NOMO-1 (cell line): ENCODE measurements around the gene ZNF415.
"Not testable (repeated sequence)": the region's sequence is repeated elsewhere in the genome, so short reads cannot be mapped to it uniquely, and the experiment has no call there.

Source experiments
- DNase-seq, 2 experiments: peaks; one replicate each; lab custom pipeline; 2025; ENCODE audit not compliant: unreplicated experiment in 2 of 2; lab: John Stamatoyannopoulos, UW

The ZNF415 gene

DNA sequence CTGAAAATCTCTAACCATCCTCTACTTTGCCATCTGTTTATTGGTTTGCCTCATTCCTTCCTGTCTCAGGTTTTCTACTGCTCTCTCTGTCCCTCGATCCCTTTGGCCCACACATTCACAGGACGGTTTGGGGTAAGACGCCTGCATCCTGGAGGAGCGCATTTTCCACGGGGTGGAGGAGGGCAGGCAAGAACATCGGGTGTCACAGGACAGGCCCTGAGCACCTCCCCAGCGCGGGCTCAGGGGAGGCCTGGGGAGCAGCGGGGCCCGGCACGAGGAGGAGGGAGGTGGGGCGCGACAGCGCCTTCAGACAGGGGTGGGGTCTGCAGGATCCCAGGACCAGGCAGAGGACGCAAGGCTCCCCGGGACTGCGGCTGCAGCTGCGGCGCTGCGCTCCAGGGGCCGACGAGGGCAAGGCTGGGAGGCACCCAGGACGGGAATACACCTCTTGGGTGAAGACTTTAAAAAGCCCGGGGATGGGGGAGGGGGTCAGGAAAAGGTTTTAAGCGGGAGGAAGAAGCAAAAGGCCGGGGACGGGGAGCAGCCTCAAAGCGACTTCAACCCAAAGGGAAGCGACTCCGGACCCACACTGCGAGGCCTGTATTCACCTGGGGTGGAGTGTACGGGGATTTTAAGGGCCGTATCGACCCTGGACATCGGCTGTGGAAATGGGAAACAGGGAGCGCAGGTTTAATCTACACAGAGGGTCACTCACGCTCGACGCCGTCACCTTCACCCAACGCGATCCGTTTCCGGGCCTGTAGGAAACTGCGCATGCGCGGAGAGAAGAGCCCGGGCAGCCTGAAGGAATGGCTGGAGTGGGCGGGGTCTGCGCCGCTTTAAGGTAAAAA lies at the start of gene ZNF415:
TSS of gene ZNF415 (minus strand) at position 770 of the 851 bp plus-strand sequence. CDS start 10,234 bp downstream, outside the sequence.
- DNase-seq, result no peak

DNA sequence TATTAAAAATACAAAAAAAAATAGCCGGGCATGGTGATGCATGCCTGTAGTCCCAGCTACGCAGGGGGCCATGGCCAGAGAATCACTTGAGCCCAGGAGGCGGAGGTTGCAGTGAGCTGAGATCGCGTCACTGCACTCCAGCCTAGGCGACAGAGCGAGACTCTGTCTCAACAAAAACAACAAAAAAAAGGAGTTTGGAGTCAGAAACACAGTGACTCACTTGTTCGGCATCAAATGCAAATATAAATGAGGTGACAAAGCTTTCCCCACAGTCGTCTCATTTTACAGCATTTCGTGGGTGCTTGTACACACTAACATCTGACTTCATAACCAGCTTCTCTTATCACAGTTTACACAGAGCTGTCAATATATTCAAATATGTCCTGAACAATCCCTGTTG lies 49.5 kb upstream of the ZNF415 start:
- no peak for DNase-seq

DNA sequence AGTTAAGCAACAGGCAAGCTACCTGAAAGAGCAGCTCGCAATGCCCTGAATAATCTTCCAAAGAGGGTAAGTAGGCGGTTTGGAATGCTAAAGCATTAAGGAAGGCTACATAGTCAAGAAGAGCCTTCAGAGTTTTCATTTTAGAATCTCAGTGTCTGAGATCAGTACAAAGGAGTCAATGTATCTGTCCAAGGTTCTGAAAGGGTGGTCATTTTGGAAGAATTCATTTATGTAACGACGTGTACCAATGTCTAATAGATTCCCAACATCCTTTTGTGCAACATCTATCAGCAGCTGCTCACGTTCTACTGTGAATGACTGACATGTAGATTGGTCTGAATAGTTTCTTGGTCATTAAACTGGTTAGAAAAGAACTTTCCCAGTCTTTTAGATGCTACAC lies 45.3 kb upstream of the ZNF415 start:
- DNase-seq, result no peak

DNA sequence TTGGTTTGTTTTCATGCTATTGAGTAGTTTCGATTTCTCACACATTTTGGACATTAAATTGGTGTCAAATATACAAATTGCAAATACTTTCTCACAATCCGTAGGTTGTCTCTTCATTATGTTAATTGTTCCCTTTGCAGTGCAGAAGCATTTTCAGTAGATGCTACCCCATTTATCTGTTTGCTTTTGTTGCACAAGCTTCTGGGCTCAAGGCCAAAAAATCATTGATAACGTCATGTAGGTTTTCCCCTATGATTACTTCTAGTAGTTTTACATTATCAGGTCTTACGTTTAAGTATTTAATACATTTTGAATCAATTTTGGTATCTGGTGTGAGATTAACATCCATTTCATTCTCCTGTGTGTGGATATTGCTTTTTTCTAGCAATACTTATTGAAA lies 40.2 kb upstream of the ZNF415 start:
- DNase-seq, result no peak

DNA sequence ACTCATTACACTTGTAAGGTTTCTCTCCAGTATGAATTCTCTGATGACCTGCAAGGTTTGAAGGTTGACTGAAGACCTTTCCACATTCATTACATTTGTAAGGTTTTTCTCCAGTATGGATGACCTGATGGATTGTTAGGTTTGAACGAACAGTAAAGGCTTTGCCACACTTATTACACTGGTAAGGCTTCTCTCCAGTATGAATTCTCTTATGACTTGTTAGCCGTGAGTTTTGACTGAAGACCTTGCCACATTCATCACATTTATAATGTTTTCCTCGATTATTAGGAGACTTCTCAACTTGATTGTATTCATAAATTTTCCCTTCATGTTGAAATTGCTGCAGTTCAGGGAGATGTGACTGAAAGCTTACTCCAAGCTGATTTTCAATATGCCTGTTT lies 33.0 kb upstream of the ZNF415 start:
- no peak for DNase-seq

DNA sequence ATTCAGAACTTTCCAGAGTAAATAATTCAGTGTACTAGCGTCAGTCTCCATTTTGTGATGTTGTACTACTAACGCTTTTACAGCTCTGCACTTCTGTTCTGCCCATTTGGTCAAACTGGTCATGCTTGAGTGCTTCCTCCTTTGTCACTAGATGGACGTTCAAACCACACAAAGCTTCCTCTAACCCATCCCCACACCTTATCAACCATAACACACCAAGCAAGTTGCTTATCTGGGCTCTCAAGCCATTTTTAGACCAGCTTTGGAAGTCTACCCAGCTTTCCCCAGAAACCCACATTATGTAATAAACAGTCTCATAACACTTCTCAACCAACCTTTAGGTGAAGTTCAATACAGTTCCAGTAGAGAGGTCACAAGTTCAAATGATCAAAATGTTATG lies 28.4 kb upstream of the ZNF415 start:
- no peak for DNase-seq

DNA sequence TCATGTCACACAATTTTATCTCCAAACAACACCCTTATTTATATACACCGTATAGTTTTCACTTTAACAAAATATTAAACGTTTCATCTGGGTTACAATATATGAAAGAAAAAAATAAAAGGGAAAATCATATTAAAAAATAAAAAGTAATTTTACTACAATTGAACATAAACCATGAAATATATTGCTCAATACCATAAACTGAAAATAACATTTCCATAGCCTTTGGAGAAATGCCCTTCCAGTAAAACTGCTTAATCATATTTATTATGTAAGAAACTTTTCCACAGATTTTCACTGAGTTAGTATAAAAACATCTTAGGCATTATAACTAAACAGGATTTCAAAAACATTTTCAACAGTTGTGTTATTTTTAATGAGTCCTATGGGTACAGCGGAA lies 27.6 kb upstream of the ZNF415 start:
- DNase-seq, result no peak

DNA sequence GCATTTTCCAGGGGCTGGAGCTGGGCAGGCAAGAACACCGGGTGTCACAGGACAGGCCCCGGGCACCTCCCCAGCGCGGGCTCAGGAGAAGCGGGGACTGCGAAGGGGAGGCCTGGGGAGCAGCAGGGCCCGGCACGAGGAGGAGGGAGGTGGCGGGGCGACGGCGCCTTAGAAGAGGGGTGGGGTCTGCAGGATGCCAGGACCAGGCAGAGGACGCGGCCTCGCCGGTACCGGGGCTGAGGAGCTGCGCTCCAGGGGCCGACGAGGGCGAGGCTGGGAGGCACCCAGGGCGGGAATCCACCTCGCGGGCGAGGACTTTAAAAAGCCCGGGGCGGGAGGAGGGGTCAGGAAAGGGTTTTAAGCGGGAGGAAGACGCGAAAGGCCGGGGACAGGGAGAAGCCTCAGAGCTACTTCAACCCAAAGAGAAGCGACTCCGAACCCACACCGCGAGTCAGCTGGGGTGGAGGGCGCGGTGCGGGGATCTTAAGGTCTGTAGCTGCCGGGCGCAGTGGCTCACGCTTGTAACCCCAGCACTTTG lies 25.5 kb upstream of the ZNF415 start:
- no peak for DNase-seq

DNA sequence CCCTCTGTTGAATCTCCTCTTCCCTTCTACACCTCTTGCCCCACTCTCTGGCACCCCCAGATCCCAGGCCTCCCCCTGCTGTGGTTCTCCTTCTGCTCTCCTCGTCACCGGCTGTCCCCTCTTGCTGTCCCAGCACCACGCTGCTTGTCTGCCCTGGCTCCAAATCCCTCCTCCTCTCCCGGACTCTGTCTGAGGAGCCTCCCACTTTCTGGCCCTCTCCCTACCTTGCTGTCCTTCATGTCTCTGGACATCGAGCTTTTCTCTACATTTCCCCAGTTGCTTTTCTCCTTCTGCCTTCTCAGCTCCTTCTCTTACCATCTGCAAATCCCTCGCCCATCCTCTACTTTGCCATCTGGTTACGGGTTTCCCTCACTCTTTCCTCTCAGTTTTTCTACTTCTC lies 24.9 kb upstream of the ZNF415 start:
- no peak for DNase-seq

DNA sequence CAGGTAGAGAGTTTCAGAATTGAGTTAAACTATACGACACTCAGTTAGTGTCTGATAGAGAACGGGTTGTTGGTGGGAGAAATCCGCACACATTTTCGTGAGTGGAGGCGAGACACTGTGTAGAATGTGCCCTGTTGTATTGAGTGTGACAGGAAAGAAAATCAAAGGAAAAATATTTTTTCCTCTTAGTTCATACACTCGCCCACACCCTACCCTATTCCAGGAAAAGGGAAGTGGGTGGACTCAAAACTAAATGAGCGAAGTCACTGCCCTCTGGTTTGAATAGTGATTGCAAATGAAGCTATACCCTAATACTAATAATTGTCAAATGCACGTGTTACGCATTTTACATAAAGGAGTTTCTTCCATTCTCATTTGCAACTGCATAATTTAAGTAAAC lies 24.1 kb upstream of the ZNF415 start:
- no peak for DNase-seq

DNA sequence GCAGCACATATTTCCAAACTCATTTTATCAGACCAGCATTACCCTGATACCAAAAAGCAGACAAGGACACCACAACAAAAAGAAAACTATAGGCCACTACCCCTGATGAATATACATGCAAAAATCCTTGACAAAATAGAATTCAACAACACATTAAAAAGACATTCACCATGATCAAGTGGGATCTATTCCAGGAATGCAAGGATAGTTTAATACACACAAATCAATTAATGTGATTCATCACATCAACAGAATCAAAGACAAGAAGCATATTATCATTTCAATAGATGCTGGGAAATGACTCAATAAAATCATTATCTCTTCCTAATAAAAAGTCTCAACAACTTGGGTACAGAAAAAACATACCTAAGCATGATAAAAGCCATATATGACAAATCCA lies 14.9 kb upstream of the ZNF415 start:
- DNase-seq, result no peak

DNA sequence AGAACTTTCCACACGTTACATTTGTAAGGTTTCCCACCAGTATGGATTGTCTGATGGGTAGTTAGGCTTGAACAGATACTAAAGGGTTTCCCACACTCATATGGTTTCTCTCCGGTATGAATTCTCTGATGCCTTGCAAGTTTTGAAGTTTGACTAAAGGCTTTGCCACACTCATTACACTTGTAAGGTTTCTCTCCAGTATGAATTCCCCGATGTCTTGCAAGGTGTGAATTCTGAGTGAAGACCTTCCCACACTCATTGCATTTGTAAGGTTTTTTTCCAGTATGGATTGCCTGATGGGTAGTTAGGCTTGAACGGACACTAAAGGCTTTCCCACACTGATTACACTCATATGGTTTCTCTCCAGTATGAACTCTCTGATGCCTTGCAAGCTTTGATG lies 7.6 kb upstream of the ZNF415 start:
- no peak for DNase-seq

DNA sequence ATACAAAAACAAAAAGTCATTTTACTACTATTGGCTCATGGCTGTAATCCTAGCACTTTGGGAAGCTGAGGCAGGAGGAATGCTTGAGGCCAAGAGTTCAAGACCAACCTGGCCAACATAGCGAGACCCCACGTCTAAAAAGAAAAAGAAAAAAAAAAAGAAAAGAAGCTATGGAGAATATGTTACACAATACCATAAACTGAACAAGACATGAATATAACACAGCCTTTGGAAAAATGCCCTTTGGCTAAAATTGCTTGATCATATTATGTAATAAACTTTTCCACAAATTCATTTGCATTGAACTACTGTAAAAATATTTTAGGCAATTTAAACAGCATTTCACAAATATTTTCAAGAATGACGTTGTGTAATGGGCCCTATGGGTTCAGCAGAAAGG lies 3.7 kb upstream of the ZNF415 start:
- no peak for DNase-seq

DNA sequence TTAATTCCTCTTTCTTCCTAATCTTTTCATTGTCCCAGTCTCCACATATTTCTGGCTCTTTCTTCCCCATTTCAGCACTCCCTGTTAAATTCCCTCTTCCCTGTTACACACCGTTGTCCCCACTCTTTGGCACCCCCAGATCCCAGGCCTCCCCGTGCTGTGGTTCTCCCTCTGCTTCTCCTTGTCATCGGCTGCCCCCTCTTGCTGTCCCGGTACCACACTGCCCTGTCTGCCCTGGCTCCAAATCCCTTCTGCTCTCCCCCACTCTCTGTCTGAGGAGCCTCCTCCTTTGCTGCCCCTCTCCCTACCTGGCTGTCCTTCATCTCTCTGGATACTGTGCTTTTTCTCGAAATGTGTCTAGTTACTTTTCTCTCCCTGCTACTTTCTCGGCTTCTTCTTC lies 983 bp downstream of the ZNF415 start:
- no peak for DNase-seq

DNA sequence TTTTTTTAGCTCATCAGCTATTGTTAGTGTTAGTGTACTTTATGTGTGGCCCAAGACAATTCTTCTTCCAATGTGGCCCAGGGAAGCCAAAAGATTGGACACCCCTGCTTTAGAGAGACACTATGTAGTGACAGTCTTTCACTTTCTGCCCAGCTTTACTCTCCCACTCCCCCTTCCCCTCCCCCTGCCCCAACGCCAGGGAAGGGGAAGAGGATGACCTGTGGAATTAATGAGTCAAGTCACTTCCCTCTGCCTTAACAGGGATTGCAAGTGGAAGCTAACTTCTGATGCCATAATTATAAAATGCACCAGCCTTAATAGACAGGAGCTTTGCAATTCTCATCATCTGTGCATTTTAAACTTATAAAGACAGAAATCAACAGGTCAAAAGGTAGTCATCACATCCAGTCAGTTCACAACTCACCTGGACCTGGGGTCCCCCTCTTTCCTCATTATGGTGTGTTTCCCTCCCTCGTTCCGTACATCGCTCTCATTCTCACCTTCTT lies 1.6 kb downstream of the ZNF415 start:
- no peak for DNase-seq

DNA sequence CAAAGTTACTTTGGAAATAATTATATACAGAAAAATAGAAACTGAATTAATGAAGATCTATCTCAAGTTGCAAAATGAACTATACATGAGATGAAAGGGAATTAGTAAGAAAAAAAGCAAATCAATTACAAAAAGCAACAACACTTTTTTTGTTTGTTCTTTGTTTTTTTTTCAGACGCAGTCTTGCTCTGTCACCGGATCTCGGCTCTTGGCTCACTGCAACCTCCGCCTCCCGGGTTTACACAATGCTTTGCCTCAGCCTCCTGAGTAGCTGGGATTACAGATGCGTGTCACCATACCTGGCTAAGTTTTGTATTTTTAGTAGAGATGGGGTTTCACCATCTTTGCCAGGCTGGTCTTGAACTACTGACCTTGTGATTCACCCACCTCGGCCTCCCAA lies 2.2 kb downstream of the ZNF415 start:
- no peak for DNase-seq

DNA sequence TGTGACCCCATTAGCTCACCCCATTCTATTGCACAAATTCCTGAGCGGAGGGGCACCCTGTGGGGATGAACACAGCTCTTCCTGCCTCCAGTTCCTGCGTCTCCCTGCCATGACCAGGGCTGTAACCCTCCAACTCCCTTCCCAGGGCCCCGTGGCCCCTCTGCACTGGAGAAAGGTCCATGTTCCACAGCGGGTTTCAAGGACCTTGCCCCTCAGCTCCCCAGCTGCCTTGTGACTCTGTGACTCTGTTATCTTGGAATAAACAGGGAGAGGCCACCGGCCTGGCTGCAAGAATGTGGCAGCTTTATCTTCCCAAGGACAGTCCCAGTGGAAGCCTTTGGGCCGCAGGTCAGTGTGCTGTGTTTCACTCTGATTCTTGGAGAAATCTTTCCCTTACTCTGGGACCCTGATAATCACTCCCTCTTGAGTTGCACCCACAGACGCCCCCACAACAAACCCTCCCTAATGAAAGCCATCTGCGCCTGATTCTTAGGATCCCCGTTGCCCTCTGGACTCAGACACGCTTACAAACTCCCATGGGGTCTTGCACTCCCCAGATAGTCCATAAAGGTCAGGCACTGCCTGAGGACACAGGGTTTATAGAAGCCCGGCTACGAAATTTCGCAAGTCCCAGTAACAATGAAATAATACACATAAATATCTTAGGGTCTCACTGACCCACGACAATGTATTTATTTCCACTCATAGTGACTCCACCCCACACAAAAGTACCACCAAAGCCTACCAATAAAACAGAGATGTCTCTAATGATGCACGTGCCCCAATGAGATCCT lies 5.8 kb downstream of the ZNF415 start:
- DNase-seq, result not testable (repeated sequence)

DNA sequence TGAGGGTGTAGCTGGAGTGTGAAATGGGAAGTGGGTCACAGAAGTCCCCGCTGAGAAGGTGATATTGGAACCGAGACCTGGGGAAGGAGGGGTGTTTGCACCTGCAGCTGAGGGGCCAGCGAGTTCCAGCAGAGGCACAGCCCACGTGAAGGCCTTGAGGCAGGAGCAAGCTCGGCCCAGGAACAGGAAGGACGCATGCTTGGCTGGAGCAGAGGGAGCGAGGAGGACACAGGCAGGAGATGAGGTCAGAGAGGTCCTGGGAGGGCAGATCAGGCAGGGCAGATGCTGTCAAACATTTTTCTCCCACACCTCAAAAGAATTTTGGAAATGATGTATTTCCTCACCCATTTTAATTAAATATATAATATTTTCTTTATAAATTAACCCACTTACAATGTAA lies 9.3 kb downstream of the ZNF415 start:
- DNase-seq, result no peak

DNA sequence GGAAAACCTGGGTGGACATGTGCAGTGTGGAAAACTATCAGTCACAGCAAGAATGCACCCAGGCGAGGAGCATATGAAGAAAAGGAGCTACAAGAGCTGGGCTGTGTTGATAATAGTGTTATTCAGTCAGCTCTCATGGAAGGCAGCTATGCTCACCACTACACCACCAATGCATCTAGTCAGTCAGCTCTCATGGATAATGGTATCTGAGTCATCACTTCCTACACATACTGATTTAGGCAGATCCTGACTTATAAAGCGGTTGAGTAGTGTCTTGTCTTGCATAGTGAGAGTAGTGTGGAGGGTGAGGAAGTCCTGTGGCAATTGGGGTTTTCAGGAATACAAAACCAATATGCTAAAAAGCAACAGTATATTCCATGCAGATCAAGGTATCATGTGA lies 20.4 kb downstream of the ZNF415 start:
- DNase-seq, result no peak

DNA sequence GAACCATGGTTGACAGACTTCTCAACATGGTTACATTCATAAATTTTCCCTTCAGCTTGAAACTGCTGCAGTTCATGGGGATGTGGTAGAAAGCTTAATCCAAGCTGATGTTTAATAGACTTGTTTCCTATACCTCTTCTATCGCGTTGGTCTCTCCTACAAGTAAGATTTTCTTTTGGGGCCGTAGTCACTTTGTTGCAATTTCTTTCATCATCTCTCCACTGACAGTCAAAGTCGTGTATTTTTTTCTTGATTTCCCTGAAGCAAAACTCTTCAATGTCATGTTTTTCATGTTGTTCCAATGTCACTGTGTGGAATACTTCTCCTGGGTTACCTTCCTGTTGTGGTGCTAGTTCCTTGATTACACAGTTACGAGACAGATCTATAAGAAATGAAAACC lies 23.2 kb downstream of the ZNF415 start:
- DNase-seq, result no peak
